ENCODE results near the gene SLC25A12.
"Not testable (repeated sequence)": the region's sequence is repeated elsewhere in the genome, so short reads cannot be mapped to it uniquely, and the experiment has no call there.

Gene SLC25A12

DNA sequence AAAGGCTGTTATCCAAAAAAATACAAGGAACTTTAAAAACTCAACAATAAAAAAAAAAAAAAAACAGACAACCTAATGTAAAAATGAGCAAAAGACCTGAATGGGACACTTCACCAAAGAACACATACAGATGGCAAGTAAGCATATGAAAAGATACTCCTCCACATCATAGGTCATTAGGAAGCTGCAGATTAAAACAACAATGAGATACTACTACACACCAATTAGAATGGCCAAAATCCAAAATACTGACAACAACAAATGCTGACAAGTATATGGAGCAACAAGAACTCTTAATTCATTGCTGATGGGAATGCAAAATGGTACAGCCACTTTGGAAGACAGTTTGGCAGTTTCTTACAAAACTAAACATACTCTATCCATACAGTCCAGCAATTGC lies 122.6 kb downstream of the SLC25A12 start:
- ChIA-PET CTCF (no interaction called here), POLR2A (no interaction called here)
- TF ChIP-seq, protein P1, sequence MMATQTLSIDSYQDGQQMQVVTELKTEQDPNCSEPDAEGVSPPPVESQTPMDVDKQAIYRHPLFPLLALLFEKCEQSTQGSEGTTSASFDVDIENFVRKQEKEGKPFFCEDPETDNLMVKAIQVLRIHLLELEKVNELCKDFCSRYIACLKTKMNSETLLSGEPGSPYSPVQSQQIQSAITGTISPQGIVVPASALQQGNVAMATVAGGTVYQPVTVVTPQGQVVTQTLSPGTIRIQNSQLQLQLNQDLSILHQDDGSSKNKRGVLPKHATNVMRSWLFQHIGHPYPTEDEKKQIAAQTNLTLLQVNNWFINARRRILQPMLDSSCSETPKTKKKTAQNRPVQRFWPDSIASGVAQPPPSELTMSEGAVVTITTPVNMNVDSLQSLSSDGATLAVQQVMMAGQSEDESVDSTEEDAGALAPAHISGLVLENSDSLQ (IDR thresholded peaks at IDR 0.05) = no peak
- TF ChIP-seq SP1 (IDR thresholded peaks at IDR 0.05) = no peak
- no peak for TF ChIP-seq ELF4 (IDR thresholded peaks at IDR 0.05)
- no peak for TF ChIP-seq TARDBP (IDR thresholded peaks at IDR 0.05)
- no peak for TF ChIP-seq CTBP1 (IDR thresholded peaks at IDR 0.05; ENCODE audit: borderline replicate concordance)
- no peak for TF ChIP-seq ZNF384 (IDR thresholded peaks at IDR 0.05)
- no peak for TF ChIP-seq FOXM1 (IDR thresholded peaks at IDR 0.05; ENCODE audit: borderline replicate concordance)
- TF ChIP-seq FOXA1 (IDR thresholded peaks at IDR 0.05) = no peak
- TF ChIP-seq HDGF (IDR thresholded peaks at IDR 0.05; ENCODE audit: borderline replicate concordance) = no peak
- no peak for TF ChIP-seq FOXK2 (IDR thresholded peaks at IDR 0.05)
- TF ChIP-seq ARNT (IDR thresholded peaks at IDR 0.05) = no peak
- TF ChIP-seq L3MBTL2 (conservative IDR thresholded peaks at IDR 0.05) = no peak
- TF ChIP-seq NFRKB (IDR thresholded peaks at IDR 0.05) = no peak
- no peak for TF ChIP-seq BHLHE40 (IDR thresholded peaks at IDR 0.05; ENCODE audit: borderline replicate concordance)
- no peak for TF ChIP-seq SUZ12 (IDR thresholded peaks at IDR 0.05)
- DNase-seq (ENCODE audit: extremely low spot score) = no peak

DNA sequence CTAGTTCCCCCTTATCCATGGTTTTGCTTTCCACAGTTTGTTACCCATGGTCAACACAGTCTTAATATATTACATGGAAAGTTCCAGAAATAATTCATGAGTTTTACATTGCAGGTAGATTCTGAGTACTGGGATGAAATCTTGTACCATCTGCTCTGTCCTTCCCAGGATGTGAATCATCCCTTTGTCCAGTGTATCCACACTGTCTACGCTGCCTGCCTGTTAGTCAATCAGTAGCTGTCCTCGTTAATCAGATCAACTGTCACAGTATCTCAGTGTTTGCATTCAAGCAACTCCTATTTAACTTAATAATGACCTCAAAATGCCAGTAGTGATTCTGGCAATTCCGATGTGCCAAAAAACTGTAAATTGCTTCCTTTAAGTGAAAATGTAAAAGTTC lies 130.4 kb downstream of the SLC25A12 start:
- POLR2A ChIA-PET = no interaction called here
- TF ChIP-seq HDGF (IDR thresholded peaks at IDR 0.05; ENCODE audit: borderline replicate concordance) (no peak), NFRKB (IDR thresholded peaks at IDR 0.05) (no peak), SP1 (IDR thresholded peaks at IDR 0.05) (no peak), ELF4 (IDR thresholded peaks at IDR 0.05) (no peak)
- CTCF ChIA-PET = no interaction called here
- DNase-seq (ENCODE audit: extremely low spot score) = no peak

DNA sequence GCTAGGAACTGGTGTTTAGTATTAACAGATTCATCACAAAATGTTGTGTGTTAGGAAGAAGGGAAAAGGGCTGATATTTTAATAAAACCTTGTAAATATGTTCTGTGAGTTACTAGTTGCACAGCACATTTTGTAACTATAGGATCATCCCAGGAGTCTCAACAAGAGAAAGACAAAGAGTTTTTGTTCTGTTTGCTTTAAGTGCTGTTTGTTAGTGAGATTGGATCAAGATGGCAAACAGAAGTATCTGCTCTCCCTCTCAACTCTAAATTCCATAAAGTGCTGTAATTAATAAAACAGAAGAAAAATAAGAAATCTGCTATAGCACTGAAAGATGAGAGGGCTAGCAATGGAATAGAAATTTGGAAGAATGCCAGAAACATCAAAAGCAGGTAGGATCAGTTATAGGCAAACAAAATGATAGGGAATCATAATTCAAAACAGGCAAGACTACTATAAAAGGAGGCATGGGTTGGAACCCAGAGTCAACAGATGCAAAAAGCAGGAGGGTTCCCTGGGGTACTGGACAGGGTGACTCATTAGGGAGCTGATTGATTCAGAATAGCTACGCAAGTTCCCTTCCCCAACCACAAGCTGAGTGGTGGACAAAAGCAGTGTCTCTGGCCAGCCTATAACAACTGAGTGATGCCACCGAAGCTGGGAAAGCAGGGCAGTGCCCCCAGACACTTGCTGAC lies 131.0 kb downstream of the SLC25A12 start:
- POLR2A ChIA-PET = no interaction called here
- CTCF ChIA-PET = no interaction called here

DNA sequence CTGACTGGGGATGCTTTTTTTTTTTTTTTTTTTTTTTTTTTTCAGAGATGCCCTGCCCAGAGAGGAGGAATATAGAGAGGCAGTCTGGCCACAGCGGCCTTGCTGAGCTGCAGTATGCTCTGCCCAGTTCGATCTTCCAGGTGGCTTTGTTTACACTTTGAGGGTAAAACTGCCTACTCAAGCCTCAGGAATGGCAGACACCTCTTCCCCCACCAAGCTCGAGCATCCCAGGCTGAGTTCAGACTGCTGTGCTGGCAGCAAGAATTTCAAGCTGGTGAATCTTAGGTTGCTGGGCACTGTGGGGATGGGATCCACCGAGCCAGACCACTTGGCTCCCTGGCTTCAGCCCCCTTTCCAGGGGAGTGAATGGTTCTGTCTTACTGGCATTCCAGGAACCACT lies 132.9 kb downstream of the SLC25A12 start:
- DNase-seq (ENCODE audit: extremely low spot score); POLR2A ChIA-PET; CTCF ChIA-PET: not testable (repeated sequence)

More for the DNA sequence above, 131.0 kb downstream of the SLC25A12 start:
- TF ChIP-seq SUZ12 (IDR thresholded peaks at IDR 0.05) (no peak), SP1 (IDR thresholded peaks at IDR 0.05) (no peak), TARDBP (IDR thresholded peaks at IDR 0.05) (no peak), FOXA1 (IDR thresholded peaks at IDR 0.05) (no peak), FOXK2 (IDR thresholded peaks at IDR 0.05) (no peak), CTBP1 (IDR thresholded peaks at IDR 0.05; ENCODE audit: borderline replicate concordance) (no peak), ZNF384 (IDR thresholded peaks at IDR 0.05) (no peak), LEF1 (IDR thresholded peaks at IDR 0.05; ENCODE audit: borderline replicate concordance) (no peak), BHLHE40 (IDR thresholded peaks at IDR 0.05; ENCODE audit: borderline replicate concordance) (no peak), HDGF (IDR thresholded peaks at IDR 0.05; ENCODE audit: borderline replicate concordance) (no peak)
- TF ChIP-seq, protein P1 (IDR thresholded peaks at IDR 0.05) = no peak
- no peak for DNase-seq (ENCODE audit: extremely low spot score)

DNA sequence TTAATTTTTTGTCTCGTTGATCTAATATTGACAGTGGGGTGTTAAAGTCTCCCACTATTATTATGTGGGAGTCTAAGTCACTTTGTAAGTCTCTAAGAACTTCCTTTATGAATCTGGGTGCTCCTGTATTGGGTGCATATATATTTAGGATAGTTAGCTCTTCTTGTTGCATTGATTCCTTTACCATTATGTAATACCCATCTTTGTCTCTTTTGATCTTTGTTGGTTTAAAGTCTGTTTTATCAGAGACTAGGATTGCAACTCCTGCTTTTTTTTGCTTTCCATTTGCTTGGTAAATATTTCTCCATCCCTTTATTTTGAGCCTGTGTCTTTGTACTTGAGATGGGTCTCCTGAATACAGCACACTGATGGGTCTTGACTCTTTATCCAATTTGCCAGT lies 135.3 kb downstream of the SLC25A12 start:
- POLR2A ChIA-PET; DNase-seq (ENCODE audit: extremely low spot score); CTCF ChIA-PET: not testable (repeated sequence)

DNA sequence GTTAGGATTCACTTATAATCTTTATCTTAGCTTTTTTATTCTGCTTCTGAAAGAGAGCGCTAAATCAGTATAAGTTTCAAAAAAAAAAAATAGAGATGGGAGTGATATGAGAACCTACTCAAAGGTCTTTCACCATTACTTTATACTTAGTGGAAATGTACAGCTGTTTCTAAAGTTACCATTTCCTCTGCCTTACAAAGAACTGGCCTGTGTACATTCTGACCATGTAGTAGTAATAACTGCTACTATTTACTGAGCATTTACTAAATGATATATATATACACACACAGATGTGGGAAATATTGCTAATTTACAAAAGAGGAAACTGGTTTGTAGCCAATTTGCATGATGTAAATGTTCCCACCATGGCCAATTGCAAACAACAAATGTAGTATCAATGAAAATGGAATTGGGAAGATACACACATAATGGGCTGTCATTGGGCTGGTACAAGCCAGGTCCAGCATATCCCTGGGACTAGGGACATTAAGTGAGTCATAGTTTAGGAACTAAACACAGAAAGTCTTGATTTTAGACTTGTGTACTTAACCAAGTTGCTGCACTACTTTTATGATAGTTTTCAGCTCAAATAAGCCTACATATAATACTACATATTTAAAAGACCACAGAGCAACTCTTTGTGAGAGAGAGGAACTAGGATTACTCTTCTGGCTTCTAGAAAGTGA lies 139.6 kb downstream of the SLC25A12 start:
- ChIA-PET CTCF (interaction anchor here (0.7 kb wide), 1 partner anchor 159 kb away, joined by 5 read pairs; no protein-coding TSS in a partner anchor), POLR2A (no interaction called here)
- no peak for TF ChIP-seq LEF1 (IDR thresholded peaks at IDR 0.05; ENCODE audit: borderline replicate concordance)
- TF ChIP-seq CTBP1 (IDR thresholded peaks at IDR 0.05; ENCODE audit: borderline replicate concordance) = no peak
- no peak for TF ChIP-seq HDGF (IDR thresholded peaks at IDR 0.05; ENCODE audit: borderline replicate concordance)
- TF ChIP-seq NFRKB (IDR thresholded peaks at IDR 0.05) = no peak
- TF ChIP-seq FOXM1 (IDR thresholded peaks at IDR 0.05; ENCODE audit: borderline replicate concordance) = no peak
- TF ChIP-seq FOXA1 (IDR thresholded peaks at IDR 0.05) = no peak
- no peak for TF ChIP-seq TARDBP (IDR thresholded peaks at IDR 0.05)
- TF ChIP-seq FOXK2 (IDR thresholded peaks at IDR 0.05) = no peak
- TF ChIP-seq, protein P1 (IDR thresholded peaks at IDR 0.05) = no peak
- TF ChIP-seq ARNT (IDR thresholded peaks at IDR 0.05) = no peak
- no peak for TF ChIP-seq SP1 (IDR thresholded peaks at IDR 0.05)
- TF ChIP-seq BHLHE40 (IDR thresholded peaks at IDR 0.05; ENCODE audit: borderline replicate concordance) = no peak
- TF ChIP-seq ELF4 (IDR thresholded peaks at IDR 0.05) = no peak
- no peak for TF ChIP-seq SUZ12 (IDR thresholded peaks at IDR 0.05)
- DNase-seq (ENCODE audit: extremely low spot score) = no peak

DNA sequence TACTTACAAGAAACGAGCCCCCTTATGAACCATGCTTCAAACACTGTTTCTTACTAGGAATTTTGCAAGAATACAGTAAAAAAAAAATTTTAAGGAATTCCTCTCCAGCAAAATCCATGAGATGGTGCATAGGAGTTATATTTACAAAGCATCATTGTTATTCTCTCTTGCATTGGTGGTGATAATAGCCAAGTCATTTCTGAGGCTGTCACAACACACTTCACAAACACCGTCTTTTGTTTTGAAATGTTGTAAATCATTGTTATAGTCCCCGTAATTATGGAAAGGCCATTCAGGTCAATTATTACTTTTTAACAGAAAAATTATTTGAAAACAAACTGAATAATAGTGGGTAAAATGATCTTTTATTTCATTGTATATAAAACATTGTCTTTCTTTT lies 146.7 kb downstream of the SLC25A12 start:
- no peak for DNase-seq (ENCODE audit: extremely low spot score)
- ChIA-PET CTCF (no interaction called here), POLR2A (no interaction called here)
- TF ChIP-seq ARNT (IDR thresholded peaks at IDR 0.05) (no peak), CTBP1 (IDR thresholded peaks at IDR 0.05; ENCODE audit: borderline replicate concordance) (no peak), SP1 (IDR thresholded peaks at IDR 0.05) (no peak)

All from HEK293T (cell line).